GM23338 (cell line): ENCODE results near the gene SHPK. TPM values are rescaled to one million over a fixed set of nuclear protein-coding genes. Genes with fewer than 3 reads are reported as not detected.
A peak's percentile ranks its signal among the peaks of the same experiment; 100 is the strongest.

Source experiments
- ATAC-seq: fragments of 200-7000 bp; cut with Tn5 transposase; 3 replicates; pipeline ENCODE4 v1.9.1; 2020
- DNase-seq: peaks from one replicate; pipeline ENCODE4 v3.0.0-alpha.2; 2015; ENCODE audit warnings: low spot score
- H2AFZ ChIP-seq: fragments of 200-600 bp; sonication (generic); 2 replicates; pipeline ENCODE4 v1.8.0; 2016; ENCODE audit warnings: antibody characterized with exemption, mild to moderate bottlenecking, moderate library complexity
- H3F3A ChIP-seq: fragments of 200-600 bp; sonication (generic); replicated peaks from 2 replicates; pipeline ENCODE4 v1.8.0; 2017; ENCODE audit warnings: antibody characterized with exemption, mixed run types, low read depth
- H3K27ac ChIP-seq: fragments of 200-600 bp; sonication (generic); 2 replicates; pipeline ENCODE4 v1.6.1; 2016; ENCODE audit warnings: low read depth
- H3K27me3 ChIP-seq: fragments of 200-600 bp; sonication (generic); 2 replicates; pipeline ENCODE4 v1.8.0; 2016; ENCODE audit warnings: mild to moderate bottlenecking, mixed run types, moderate library complexity; ENCODE audit not compliant: insufficient read depth
- H3K36me3 ChIP-seq: fragments of 200-600 bp; sonication (generic); 2 replicates; pipeline ENCODE4 v1.8.0; 2016; ENCODE audit warnings: mild to moderate bottlenecking; ENCODE audit not compliant: insufficient read depth
- H3K4me1 ChIP-seq: fragments of 200-600 bp; sonication (generic); 2 replicates; pipeline ENCODE4 v1.8.0; 2016; ENCODE audit warnings: mild to moderate bottlenecking, moderate library complexity; ENCODE audit not compliant: insufficient read depth
- H3K4me2 ChIP-seq: fragments of 200-600 bp; sonication (generic); 2 replicates; pipeline ENCODE4 v1.7.1; 2017; ENCODE audit warnings: mixed run types
- H3K4me3 ChIP-seq: fragments of 200-600 bp; sonication (generic); 2 replicates; pipeline ENCODE4 v1.6.1; 2016; ENCODE audit warnings: mixed run types
- H3K79me2 ChIP-seq: fragments of 200-600 bp; sonication (generic); replicated peaks from 2 replicates; pipeline ENCODE4 v1.8.0; 2017; ENCODE audit warnings: mild to moderate bottlenecking; ENCODE audit not compliant: insufficient read depth
- H3K9me2 ChIP-seq: fragments of 200-600 bp; sonication (generic); 2 replicates; pipeline ENCODE4 v1.8.0; 2017; ENCODE audit not compliant: insufficient read depth
- H4K20me1 ChIP-seq: fragments of 200-600 bp; sonication (generic); replicated peaks from 2 replicates; pipeline ENCODE4 v1.8.0; 2017; ENCODE audit warnings: mild to moderate bottlenecking; ENCODE audit not compliant: insufficient read depth
- H3K27ac Mint-ChIP-seq: 2 replicates; pipeline ENCODE4 v1.8.0; 2020; ENCODE audit warnings: inconsistent platforms, mild to moderate bottlenecking, moderate library complexity, mixed read lengths
- H3K27me3 Mint-ChIP-seq: 3 replicates; pipeline ENCODE4 v1.8.0; 2022; ENCODE audit warnings: low read depth, mild to moderate bottlenecking, moderate library complexity, mixed read lengths, inconsistent platforms; ENCODE audit not compliant: insufficient read depth, poor library complexity
- H3K36me3 Mint-ChIP-seq: 3 replicates; pipeline ENCODE4 v1.8.0; 2021; ENCODE audit warnings: low read depth, mild to moderate bottlenecking, inconsistent platforms, moderate library complexity, mixed read lengths
- H3K4me1 Mint-ChIP-seq: 3 replicates; pipeline ENCODE4 v1.8.0; 2020; ENCODE audit warnings: mild to moderate bottlenecking, inconsistent platforms, mixed read lengths
- H3K4me3 Mint-ChIP-seq: 3 replicates; pipeline ENCODE4 v1.8.0; 2021; ENCODE audit warnings: moderate library complexity, mild to moderate bottlenecking, inconsistent platforms, mixed read lengths
- H3K9me3 Mint-ChIP-seq: 3 replicates; pipeline ENCODE4 v1.8.0; 2020; ENCODE audit warnings: moderate library complexity, mild to moderate bottlenecking, inconsistent platforms, mixed read lengths
- EZH2phosphoT487 ChIP-seq: fragments of 200-600 bp; sonication (generic); IDR thresholded peaks from one replicate; pipeline ENCODE4 v1.8.1; 2018; ENCODE audit warnings: antibody characterized with exemption; ENCODE audit not compliant: unreplicated experiment
- JUNB ChIP-seq: IDR thresholded peaks from one replicate; pipeline ENCODE4 v1.6.1; 2016; ENCODE audit warnings: antibody characterized with exemption; ENCODE audit not compliant: unreplicated experiment
- NANOG ChIP-seq: IDR thresholded peaks from 2 replicates; pipeline ENCODE4 v1.6.1; 2016; ENCODE audit warnings: antibody characterized with exemption, borderline replicate concordance
- ZNF114 ChIP-seq: fragments of 250-450 bp; sonication (Bioruptor Pico); IDR thresholded peaks from 2 replicates; pipeline ENCODE4 v1.5.0; 2020; ENCODE audit warnings: mild to moderate bottlenecking, moderate library complexity
- ZNF331 ChIP-seq: fragments of 250-450 bp; sonication (Bioruptor Pico); IDR thresholded peaks from 2 replicates; pipeline ENCODE4 v1.5.0; 2020; ENCODE audit warnings: low read depth, mild to moderate bottlenecking, moderate library complexity
- polyA plus RNA-seq: library from polyadenylated mRNA; unstranded; fragments of >200 nt; fragmentation: Nextera tagmentation; extraction: Ambion mirVana; gene quantifications from 2 replicates; pipeline ENCODE4 v1.2.1, GENCODE V29; 2016
- total RNA-seq: library from RNA; depleted of rRNA; stranded (reverse); fragments of >200 nt; shearing (Covaris generic); gene quantifications from 2 replicates; pipeline ENCODE4 v1.2.3, GENCODE V29; 2014
- TF ChIP-seq, protein P1 (sequence below): IDR thresholded peaks from 2 replicates; pipeline ENCODE4 v1.6.1; 2016; ENCODE audit warnings: antibody characterized with exemption
- TF ChIP-seq, protein P2 (sequence below): fragments of 250-450 bp; sonication (Bioruptor Pico); IDR thresholded peaks from 2 replicates; pipeline ENCODE4 v1.5.0; 2020; ENCODE audit warnings: mild to moderate bottlenecking, moderate library complexity
- TF ChIP-seq, protein P3 (sequence below): IDR thresholded peaks from one replicate; pipeline ENCODE4 v1.6.1; 2018; ENCODE audit warnings: antibody characterized with exemption; ENCODE audit not compliant: unreplicated experiment

Gene SHPK
- total and polyA plus RNA-seq, 2 experiments from 2014 or later = 11.5 to 34.3 TPM

DNA sequence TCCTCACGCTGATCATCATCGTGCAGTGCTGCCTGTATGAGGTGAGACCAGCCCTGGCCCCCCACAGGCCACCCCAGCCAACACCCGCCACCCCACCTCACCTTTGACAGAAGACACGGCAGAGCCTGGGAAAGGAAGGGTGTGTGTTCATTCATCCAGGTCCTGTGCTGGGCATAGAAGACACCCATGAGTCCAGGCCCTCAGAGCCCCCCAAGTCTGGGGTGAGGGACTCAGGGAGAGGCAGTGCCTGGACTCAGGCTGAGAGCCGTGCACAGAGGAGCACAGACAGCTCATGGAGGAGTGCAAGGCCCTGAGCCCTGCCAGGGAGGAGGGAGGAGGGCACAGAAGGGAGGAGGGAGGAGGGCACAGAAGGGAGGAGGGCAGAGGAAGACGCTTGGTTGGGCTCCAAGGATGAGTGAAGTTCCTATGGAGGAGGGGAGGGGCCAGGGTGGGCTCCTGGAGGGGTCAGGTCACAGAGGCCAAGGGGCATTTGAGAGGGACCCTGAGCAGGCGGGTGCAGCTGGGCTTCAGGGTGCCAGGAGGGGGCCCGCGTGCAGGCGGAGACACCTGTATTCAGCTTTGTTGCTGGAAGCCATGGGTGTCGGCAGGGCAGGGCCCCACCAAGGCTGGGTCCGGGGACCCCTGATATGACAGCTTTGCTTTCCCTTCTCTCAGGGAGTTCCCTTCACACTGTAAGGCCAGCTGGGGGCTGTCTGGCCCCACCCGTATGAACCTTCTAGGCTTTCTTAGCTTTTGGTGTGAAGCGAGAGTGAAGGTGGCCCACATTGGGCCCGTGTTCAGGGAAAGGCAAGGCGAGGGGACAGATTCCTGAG lies 20.9 kb upstream of the SHPK start:
- H3K4me1 ChIP-seq = no peaks in the 10 kb centered on the region
- 0 out of 2 replicates have a peak, but pooled peaks cover 3% of the 10 kb centered on the region for H3K36me3 ChIP-seq
- H3K4me3 ChIP-seq = no peak overlapping the region
- Mint-ChIP-seq H3K9me3 (no peaks in the 10 kb centered on the region), H3K27ac (peak overlapping the region; percentile 86; the same call in 1 of the 2 replicates), H3K4me3 (no peak overlapping the region), H3K4me1 (peaks cover 7% of the 10 kb centered on the region; the same call in 1 of the 3 replicates), H3K27me3 (peaks cover 5% of the 10 kb centered on the region), H3K36me3 (peaks cover 3% of the 10 kb centered on the region; the same call in 1 of the 3 replicates)
- no peaks in the 10 kb centered on the region for H4K20me1 ChIP-seq
- no peak overlapping the region for H3K27ac ChIP-seq
- H3K27me3 ChIP-seq = no peaks in the 10 kb centered on the region
- no peak overlapping the region for H3K4me2 ChIP-seq
- ATAC-seq (no peak), DNase-seq (no peak)
- H2AFZ ChIP-seq = no peak overlapping the region
- TF ChIP-seq ZNF331 (no peak), EZH2phosphoT487 (no peak)
- TF ChIP-seq, protein P1, sequence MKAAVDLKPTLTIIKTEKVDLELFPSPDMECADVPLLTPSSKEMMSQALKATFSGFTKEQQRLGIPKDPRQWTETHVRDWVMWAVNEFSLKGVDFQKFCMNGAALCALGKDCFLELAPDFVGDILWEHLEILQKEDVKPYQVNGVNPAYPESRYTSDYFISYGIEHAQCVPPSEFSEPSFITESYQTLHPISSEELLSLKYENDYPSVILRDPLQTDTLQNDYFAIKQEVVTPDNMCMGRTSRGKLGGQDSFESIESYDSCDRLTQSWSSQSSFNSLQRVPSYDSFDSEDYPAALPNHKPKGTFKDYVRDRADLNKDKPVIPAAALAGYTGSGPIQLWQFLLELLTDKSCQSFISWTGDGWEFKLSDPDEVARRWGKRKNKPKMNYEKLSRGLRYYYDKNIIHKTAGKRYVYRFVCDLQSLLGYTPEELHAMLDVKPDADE = no peak
- no peaks in the 10 kb centered on the region for H3K9me2 ChIP-seq
- 0 out of 2 replicates have a peak, but pooled peaks cover 4% of the 10 kb centered on the region for H3F3A ChIP-seq
- no peaks in the 10 kb centered on the region for H3K79me2 ChIP-seq

DNA sequence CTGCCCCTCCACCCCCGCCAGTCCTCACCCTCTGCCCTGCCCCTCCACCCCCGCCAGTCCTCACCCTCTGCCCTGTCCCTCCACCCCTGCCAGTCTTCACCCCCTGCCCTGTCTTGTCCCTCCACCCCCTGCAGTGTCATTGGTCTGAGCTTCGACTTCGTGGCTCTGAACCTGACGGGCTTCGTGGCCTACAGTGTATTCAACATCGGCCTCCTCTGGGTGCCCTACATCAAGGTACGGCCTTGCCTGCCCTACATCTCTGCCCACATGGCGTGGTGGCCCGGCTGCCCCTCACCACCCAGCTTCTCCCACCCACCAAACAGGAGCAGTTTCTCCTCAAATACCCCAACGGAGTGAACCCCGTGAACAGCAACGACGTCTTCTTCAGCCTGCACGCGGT lies 20.3 kb upstream of the SHPK start:
- Mint-ChIP-seq H3K4me1 (peaks cover 7% of the 10 kb centered on the region; the same call in 1 of the 3 replicates), H3K9me3 (no peaks in the 10 kb centered on the region), H3K27ac (peak overlapping the region; percentile 86), H3K27me3 (peaks cover 2% of the 10 kb centered on the region), H3K36me3 (no peaks in the 10 kb centered on the region), H3K4me3 (no peak overlapping the region)
- Histone ChIP-seq H3K27me3 (no peaks in the 10 kb centered on the region), H3K4me2 (no peak overlapping the region), H2AFZ (no peak overlapping the region), H3K79me2 (no peaks in the 10 kb centered on the region), H4K20me1 (no peaks in the 10 kb centered on the region), H3F3A (no peaks in the 10 kb centered on the region), H3K9me2 (no peaks in the 10 kb centered on the region), H3K36me3 (0 out of 2 replicates have a peak, but pooled peaks cover 3% of the 10 kb centered on the region), H3K27ac (no peak overlapping the region), H3K4me3 (no peak overlapping the region), H3K4me1 (no peaks in the 10 kb centered on the region)
- no peak for DNase-seq
- ATAC-seq = no peak
- TF ChIP-seq, protein P1 = no peak
- TF ChIP-seq JUNB (no peak), ZNF331 (no peak), ZNF114 (CRISPR knock-in tag) (no peak), NANOG (no peak)
- TF ChIP-seq, protein P2, sequence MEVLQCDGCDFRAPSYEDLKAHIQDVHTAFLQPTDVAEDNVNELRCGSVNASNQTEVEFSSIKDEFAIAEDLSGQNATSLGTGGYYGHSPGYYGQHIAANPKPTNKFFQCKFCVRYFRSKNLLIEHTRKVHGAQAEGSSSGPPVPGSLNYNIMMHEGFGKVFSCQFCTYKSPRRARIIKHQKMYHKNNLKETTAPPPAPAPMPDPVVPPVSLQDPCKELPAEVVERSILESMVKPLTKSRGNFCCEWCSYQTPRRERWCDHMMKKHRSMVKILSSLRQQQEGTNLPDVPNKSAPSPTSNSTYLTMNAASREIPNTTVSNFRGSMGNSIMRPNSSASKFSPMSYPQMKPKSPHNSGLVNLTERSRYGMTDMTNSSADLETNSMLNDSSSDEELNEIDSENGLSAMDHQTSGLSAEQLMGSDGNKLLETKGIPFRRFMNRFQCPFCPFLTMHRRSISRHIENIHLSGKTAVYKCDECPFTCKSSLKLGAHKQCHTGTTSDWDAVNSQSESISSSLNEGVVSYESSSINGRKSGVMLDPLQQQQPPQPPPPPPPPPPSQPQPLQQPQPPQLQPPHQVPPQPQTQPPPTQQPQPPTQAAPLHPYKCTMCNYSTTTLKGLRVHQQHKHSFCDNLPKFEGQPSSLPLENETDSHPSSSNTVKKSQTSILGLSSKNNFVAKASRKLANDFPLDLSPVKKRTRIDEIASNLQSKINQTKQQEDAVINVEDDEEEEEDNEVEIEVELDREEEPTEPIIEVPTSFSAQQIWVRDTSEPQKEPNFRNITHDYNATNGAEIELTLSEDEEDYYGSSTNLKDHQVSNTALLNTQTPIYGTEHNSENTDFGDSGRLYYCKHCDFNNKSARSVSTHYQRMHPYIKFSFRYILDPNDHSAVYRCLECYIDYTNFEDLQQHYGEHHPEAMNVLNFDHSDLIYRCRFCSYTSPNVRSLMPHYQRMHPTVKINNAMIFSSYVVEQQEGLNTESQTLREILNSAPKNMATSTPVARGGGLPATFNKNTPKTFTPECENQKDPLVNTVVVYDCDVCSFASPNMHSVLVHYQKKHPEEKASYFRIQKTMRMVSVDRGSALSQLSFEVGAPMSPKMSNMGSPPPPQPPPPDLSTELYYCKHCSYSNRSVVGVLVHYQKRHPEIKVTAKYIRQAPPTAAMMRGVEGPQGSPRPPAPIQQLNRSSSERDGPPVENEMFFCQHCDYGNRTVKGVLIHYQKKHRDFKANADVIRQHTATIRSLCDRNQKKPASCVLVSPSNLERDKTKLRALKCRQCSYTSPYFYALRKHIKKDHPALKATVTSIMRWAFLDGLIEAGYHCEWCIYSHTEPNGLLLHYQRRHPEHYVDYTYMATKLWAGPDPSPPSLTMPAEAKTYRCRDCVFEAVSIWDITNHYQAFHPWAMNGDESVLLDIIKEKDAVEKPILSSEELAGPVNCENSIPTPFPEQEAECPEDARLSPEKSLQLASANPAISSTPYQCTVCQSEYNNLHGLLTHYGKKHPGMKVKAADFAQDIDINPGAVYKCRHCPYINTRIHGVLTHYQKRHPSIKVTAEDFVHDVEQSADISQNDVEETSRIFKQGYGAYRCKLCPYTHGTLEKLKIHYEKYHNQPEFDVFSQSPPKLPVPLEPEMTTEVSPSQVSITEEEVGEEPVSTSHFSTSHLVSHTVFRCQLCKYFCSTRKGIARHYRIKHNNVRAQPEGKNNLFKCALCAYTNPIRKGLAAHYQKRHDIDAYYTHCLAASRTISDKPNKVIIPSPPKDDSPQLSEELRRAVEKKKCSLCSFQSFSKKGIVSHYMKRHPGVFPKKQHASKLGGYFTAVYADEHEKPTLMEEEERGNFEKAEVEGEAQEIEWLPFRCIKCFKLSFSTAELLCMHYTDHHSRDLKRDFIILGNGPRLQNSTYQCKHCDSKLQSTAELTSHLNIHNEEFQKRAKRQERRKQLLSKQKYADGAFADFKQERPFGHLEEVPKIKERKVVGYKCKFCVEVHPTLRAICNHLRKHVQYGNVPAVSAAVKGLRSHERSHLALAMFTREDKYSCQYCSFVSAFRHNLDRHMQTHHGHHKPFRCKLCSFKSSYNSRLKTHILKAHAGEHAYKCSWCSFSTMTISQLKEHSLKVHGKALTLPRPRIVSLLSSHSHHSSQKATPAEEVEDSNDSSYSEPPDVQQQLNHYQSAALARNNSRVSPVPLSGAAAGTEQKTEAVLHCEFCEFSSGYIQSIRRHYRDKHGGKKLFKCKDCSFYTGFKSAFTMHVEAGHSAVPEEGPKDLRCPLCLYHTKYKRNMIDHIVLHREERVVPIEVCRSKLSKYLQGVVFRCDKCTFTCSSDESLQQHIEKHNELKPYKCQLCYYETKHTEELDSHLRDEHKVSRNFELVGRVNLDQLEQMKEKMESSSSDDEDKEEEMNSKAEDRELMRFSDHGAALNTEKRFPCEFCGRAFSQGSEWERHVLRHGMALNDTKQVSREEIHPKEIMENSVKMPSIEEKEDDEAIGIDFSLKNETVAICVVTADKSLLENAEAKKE (CRISPR knock-in tag) = no peak
- TF ChIP-seq, protein P3, sequence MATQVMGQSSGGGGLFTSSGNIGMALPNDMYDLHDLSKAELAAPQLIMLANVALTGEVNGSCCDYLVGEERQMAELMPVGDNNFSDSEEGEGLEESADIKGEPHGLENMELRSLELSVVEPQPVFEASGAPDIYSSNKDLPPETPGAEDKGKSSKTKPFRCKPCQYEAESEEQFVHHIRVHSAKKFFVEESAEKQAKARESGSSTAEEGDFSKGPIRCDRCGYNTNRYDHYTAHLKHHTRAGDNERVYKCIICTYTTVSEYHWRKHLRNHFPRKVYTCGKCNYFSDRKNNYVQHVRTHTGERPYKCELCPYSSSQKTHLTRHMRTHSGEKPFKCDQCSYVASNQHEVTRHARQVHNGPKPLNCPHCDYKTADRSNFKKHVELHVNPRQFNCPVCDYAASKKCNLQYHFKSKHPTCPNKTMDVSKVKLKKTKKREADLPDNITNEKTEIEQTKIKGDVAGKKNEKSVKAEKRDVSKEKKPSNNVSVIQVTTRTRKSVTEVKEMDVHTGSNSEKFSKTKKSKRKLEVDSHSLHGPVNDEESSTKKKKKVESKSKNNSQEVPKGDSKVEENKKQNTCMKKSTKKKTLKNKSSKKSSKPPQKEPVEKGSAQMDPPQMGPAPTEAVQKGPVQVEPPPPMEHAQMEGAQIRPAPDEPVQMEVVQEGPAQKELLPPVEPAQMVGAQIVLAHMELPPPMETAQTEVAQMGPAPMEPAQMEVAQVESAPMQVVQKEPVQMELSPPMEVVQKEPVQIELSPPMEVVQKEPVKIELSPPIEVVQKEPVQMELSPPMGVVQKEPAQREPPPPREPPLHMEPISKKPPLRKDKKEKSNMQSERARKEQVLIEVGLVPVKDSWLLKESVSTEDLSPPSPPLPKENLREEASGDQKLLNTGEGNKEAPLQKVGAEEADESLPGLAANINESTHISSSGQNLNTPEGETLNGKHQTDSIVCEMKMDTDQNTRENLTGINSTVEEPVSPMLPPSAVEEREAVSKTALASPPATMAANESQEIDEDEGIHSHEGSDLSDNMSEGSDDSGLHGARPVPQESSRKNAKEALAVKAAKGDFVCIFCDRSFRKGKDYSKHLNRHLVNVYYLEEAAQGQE = no peak
